ENCODE results near the gene B3GAT2. TPM values are rescaled to one million over a fixed set of nuclear protein-coding genes. Genes with fewer than 3 reads are reported as not detected.

B3GAT2 gene
- total and polyA plus RNA-seq, 2 of the 13 experiments (the other 11 are each of a cell fraction or from before 2014, with no cell fraction given), result 0.01 to 0.02 TPM

DNA sequence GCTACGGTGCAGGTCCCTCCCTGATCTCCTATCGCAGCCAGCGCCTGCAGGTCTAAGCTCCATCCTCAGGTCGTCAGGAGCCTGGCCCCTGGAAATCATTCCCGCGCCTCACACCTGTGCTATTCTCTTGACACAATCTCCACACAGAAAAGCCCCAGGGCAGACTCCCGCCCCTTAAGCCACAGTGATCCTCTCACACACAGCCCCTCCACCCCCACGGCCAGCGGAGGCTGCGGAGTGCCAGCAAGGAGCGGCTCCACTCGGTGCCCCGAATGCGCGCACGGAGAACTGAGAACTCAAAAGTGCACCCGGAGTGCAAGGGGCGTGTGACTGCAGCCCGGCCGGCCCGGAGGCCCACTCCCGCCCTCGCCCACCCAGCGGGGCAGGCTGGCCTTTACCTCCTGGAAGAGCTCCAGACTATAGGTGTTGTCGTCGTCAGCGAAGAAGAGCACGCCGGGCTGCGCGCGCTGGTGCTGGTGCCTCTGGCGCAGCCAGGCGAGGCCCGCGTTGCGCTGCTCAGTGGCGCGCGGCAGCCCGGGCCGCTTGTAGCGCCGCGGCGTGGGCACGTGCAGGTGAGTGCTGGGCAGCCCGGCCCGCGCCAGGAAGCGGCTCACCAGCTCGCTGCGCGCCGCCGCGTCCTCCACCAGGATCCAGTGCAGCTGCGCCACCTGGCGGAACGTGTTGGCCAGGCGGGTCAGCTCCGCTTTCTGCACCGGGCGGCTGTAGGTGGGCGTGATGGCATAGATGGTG lies 1.2 kb downstream of the B3GAT2 start (continued):
- TF ChIP-seq, protein P1, sequence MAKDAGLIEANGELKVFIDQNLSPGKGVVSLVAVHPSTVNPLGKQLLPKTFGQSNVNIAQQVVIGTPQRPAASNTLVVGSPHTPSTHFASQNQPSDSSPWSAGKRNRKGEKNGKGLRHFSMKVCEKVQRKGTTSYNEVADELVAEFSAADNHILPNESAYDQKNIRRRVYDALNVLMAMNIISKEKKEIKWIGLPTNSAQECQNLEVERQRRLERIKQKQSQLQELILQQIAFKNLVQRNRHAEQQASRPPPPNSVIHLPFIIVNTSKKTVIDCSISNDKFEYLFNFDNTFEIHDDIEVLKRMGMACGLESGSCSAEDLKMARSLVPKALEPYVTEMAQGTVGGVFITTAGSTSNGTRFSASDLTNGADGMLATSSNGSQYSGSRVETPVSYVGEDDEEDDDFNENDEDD (CRISPR knock-in tag; IDR thresholded peaks at IDR 0.05; ENCODE audit: borderline replicate concordance), result peak; percentile 91
- peak; percentile 58 for TF ChIP-seq ELF3 (CRISPR knock-in tag; IDR thresholded peaks at IDR 0.05)
- TF ChIP-seq, protein P2, sequence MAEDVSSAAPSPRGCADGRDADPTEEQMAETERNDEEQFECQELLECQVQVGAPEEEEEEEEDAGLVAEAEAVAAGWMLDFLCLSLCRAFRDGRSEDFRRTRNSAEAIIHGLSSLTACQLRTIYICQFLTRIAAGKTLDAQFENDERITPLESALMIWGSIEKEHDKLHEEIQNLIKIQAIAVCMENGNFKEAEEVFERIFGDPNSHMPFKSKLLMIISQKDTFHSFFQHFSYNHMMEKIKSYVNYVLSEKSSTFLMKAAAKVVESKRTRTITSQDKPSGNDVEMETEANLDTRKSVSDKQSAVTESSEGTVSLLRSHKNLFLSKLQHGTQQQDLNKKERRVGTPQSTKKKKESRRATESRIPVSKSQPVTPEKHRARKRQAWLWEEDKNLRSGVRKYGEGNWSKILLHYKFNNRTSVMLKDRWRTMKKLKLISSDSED (CRISPR knock-in tag; IDR thresholded peaks at IDR 0.05), result no peak
- no peak for TF ChIP-seq NFIC (IDR thresholded peaks at IDR 0.05; ENCODE audit: low read length)
- TF ChIP-seq SAFB2 (CRISPR knock-in tag; IDR thresholded peaks at IDR 0.05; ENCODE audit: borderline replicate concordance, low read depth), result no peak
- TF ChIP-seq, protein P3, sequence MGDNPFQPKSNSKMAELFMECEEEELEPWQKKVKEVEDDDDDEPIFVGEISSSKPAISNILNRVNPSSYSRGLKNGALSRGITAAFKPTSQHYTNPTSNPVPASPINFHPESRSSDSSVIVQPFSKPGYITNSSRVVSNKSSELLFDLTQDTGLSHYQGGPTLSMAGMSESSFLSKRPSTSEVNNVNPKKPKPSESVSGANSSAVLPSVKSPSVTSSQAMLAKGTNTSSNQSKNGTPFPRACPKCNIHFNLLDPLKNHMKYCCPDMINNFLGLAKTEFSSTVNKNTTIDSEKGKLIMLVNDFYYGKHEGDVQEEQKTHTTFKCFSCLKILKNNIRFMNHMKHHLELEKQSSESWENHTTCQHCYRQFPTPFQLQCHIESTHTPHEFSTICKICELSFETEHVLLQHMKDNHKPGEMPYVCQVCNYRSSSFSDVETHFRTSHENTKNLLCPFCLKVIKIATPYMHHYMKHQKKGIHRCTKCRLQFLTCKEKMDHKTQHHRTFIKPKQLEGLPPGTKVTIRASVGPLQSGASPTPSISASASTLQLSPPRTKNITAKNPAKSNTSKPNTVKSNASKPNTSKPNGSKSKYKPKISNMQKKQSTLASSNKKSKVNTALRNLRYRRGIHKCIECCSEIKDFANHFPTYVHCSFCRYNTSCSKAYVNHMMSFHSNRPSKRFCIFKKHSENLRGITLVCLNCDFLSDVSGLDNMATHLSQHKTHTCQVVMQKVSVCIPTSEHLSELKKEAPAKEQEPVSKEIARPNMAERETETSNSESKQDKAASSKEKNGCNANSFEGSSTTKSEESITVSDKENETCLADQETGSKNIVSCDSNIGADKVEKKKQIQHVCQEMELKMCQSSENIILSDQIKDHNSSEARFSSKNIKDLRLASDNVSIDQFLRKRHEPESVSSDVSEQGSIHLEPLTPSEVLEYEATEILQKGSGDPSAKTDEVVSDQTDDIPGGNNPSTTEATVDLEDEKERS (CRISPR knock-in tag; IDR thresholded peaks at IDR 0.05), result no peak
- no peak for TF ChIP-seq RBAK (CRISPR knock-in tag; IDR thresholded peaks at IDR 0.05)
- no peak for TF ChIP-seq ZNF446 (CRISPR knock-in tag; IDR thresholded peaks at IDR 0.05)
- no peak for TF ChIP-seq ZFP1 (CRISPR knock-in tag; IDR thresholded peaks at IDR 0.05)
- TF ChIP-seq, protein P4, sequence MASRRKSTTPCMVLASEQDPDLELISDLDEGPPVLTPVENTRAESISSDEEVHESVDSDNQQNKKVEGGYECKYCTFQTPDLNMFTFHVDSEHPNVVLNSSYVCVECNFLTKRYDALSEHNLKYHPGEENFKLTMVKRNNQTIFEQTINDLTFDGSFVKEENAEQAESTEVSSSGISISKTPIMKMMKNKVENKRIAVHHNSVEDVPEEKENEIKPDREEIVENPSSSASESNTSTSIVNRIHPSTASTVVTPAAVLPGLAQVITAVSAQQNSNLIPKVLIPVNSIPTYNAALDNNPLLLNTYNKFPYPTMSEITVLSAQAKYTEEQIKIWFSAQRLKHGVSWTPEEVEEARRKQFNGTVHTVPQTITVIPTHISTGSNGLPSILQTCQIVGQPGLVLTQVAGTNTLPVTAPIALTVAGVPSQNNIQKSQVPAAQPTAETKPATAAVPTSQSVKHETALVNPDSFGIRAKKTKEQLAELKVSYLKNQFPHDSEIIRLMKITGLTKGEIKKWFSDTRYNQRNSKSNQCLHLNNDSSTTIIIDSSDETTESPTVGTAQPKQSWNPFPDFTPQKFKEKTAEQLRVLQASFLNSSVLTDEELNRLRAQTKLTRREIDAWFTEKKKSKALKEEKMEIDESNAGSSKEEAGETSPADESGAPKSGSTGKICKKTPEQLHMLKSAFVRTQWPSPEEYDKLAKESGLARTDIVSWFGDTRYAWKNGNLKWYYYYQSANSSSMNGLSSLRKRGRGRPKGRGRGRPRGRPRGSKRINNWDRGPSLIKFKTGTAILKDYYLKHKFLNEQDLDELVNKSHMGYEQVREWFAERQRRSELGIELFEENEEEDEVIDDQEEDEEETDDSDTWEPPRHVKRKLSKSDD (CRISPR knock-in tag; IDR thresholded peaks at IDR 0.05; ENCODE audit: low read depth), result 0 out of 2 replicates have a peak, but pooled peaks have one; percentile 22
- no peak for TF ChIP-seq AGO1 (IDR thresholded peaks at IDR 0.05; ENCODE audit: low read depth, low read length, poor library complexity, severe bottlenecking)
- TF ChIP-seq, protein P5, sequence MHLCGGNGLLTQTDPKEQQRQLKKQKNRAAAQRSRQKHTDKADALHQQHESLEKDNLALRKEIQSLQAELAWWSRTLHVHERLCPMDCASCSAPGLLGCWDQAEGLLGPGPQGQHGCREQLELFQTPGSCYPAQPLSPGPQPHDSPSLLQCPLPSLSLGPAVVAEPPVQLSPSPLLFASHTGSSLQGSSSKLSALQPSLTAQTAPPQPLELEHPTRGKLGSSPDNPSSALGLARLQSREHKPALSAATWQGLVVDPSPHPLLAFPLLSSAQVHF (CRISPR knock-in tag; IDR thresholded peaks at IDR 0.05), result peak; percentile 57; the same call in 1 of the 2 replicates
- no peak for TF ChIP-seq ZNF530 (CRISPR knock-in tag; IDR thresholded peaks at IDR 0.05; ENCODE audit: low read depth)
- TF ChIP-seq TBP (CRISPR knock-in tag; IDR thresholded peaks at IDR 0.05), result no peak
- TF ChIP-seq, protein P6, sequence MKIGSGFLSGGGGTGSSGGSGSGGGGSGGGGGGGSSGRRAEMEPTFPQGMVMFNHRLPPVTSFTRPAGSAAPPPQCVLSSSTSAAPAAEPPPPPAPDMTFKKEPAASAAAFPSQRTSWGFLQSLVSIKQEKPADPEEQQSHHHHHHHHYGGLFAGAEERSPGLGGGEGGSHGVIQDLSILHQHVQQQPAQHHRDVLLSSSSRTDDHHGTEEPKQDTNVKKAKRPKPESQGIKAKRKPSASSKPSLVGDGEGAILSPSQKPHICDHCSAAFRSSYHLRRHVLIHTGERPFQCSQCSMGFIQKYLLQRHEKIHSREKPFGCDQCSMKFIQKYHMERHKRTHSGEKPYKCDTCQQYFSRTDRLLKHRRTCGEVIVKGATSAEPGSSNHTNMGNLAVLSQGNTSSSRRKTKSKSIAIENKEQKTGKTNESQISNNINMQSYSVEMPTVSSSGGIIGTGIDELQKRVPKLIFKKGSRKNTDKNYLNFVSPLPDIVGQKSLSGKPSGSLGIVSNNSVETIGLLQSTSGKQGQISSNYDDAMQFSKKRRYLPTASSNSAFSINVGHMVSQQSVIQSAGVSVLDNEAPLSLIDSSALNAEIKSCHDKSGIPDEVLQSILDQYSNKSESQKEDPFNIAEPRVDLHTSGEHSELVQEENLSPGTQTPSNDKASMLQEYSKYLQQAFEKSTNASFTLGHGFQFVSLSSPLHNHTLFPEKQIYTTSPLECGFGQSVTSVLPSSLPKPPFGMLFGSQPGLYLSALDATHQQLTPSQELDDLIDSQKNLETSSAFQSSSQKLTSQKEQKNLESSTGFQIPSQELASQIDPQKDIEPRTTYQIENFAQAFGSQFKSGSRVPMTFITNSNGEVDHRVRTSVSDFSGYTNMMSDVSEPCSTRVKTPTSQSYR (CRISPR knock-in tag; IDR thresholded peaks at IDR 0.05; ENCODE audit: borderline replicate concordance), result no peak
- TF ChIP-seq CC2D1A (CRISPR knock-in tag; IDR thresholded peaks at IDR 0.05), result no peak
- peak; percentile 78; the same call in 1 of the 2 replicates for TF ChIP-seq ZNF749 (CRISPR knock-in tag; IDR thresholded peaks at IDR 0.05; ENCODE audit: borderline replicate concordance)

All from HepG2 (cell line).